T-cell (primary cell): ENCODE results near the gene UNC50. TPM values are rescaled to one million over a fixed set of nuclear protein-coding genes. Genes with fewer than 3 reads are reported as not detected.
"Not testable (repeated sequence)": the region's sequence is repeated elsewhere in the genome, so short reads cannot be mapped to it uniquely, and the experiment has no call there.

Source experiments
- ATAC-seq, 4 experiments: fragments of 200-7000 bp in 3 of 4; fragments of 150-1000 bp in 1 of 4; cut with Tn5 transposase; replicated peaks in 1 of 4; 1 replicate in 3 of 4; 2 replicates in 1 of 4; pipeline ENCODE4 v1.10.0; 2021; ENCODE audit warnings: moderate library complexity in 3 of 4, mild to moderate bottlenecking in 2 of 4, moderate number of reproducible peaks in 1 of 4
- CTCF ChIA-PET, 2 donors: fragments of 300-600 bp; sonication (Branson Sonifier 250); formaldehyde crosslinking; loops; one replicate each; lab custom pipeline; 2022; ENCODE audit warnings: antibody characterized with exemption in 2 of 2; lab: Charles Lee
- POLR2A ChIA-PET, 2 donors: fragments of 300-600 bp; sonication (Branson Sonifier 250); formaldehyde crosslinking; loops; one replicate each; lab custom pipeline; 2022; ENCODE audit warnings: antibody characterized with exemption in 2 of 2; lab: Charles Lee
- DNase-seq, 35 experiments: peaks; one replicate each; pipeline versions ENCODE4 v3.0.0 to v3.0.0-alpha.2; 2013 to 2023
- H3K27ac ChIP-seq: one replicate; pipeline ENCODE4 v1.5.1; 2013; ENCODE audit warnings: low read length
- H3K27me3 ChIP-seq, 2 experiments: replicated peaks in 1 of 2; 1 replicate in 1 of 2; 2 replicates in 1 of 2; pipeline versions ENCODE4 v1.6.1 to v1.7.0; 2013; ENCODE audit warnings: low read length in 1 of 2, mixed read lengths in 1 of 2; ENCODE audit not compliant: control insufficient read depth in 2 of 2, insufficient read depth in 2 of 2; ENCODE audit errors: extremely low read depth in 1 of 2
- H3K36me3 ChIP-seq, 2 donors: 1 replicate in 1 of 2; 2 replicates in 1 of 2; pipeline versions ENCODE4 v1.6.1 to v1.7.0; 2013; ENCODE audit warnings: low read length in 1 of 2; ENCODE audit not compliant: control insufficient read depth in 2 of 2, insufficient read depth in 1 of 2; ENCODE audit errors: extremely low read depth in 1 of 2
- H3K4me1 ChIP-seq, 2 experiments: 1 replicate in 1 of 2; 2 replicates in 1 of 2; pipeline versions ENCODE4 v1.6.1 to v1.7.0; 2013; ENCODE audit warnings: low read length in 2 of 2, mixed read lengths in 1 of 2; ENCODE audit not compliant: insufficient read depth in 2 of 2, control insufficient read depth in 1 of 2; ENCODE audit errors: extremely low read depth in 1 of 2
- H3K4me3 ChIP-seq, 2 donors: 1 replicate in 1 of 2; 2 replicates in 1 of 2; pipeline versions ENCODE4 v1.5.1 to v1.7.0; 2013; ENCODE audit warnings: mild to moderate bottlenecking in 2 of 2, low read length in 1 of 2, moderate library complexity in 1 of 2; ENCODE audit not compliant: control insufficient read depth in 1 of 2; ENCODE audit errors: extremely low read depth in 1 of 2
- H3K9me3 ChIP-seq: 2 replicates; pipeline ENCODE4 v1.7.0; 2013
- H3K27ac Mint-ChIP-seq, 2 donors: one replicate each; pipeline ENCODE4 v1.8.0; 2020 to 2021; ENCODE audit warnings: mild to moderate bottlenecking in 2 of 2, mixed read lengths in 2 of 2
- H3K27me3 Mint-ChIP-seq, 2 donors: one replicate each; pipeline ENCODE4 v1.8.0; 2021 to 2022; ENCODE audit warnings: mixed read lengths in 2 of 2
- H3K36me3 Mint-ChIP-seq: one replicate; pipeline ENCODE4 v1.8.0; 2021; ENCODE audit warnings: mixed read lengths
- H3K4me1 Mint-ChIP-seq, 3 donors: one replicate each; pipeline ENCODE4 v1.8.0; 2020 to 2022; ENCODE audit warnings: mixed read lengths in 3 of 3, mild to moderate bottlenecking in 1 of 3
- H3K4me3 Mint-ChIP-seq, 3 donors: one replicate each; pipeline ENCODE4 v1.8.0; 2020 to 2022; ENCODE audit warnings: mild to moderate bottlenecking in 3 of 3, mixed read lengths in 3 of 3, moderate library complexity in 3 of 3
- H3K9me3 Mint-ChIP-seq, 3 donors: one replicate each; pipeline ENCODE4 v1.8.0; 2020 to 2022; ENCODE audit warnings: mixed read lengths in 3 of 3
- WGBS: methylation state at CpG from one replicate; pipeline ENCODE4 v1.1.5; 2013; ENCODE audit warnings: missing lambda C conversion rate; ENCODE audit not compliant: insufficient coverage; 5-methylcytosine and 5-hydroxymethylcytosine counted together
- total RNA-seq, 35 experiments: library from RNA in 6 of 35; stranded (reverse) in 6 of 35; fragments of 120-200 nt in 1 of 35; gene quantifications; one replicate each; pipeline versions ENCODE4 v1.2.1 to v1.2.4 and lab custom pipeline; 2013 to 2026

The UNC50 gene
- total RNA-seq, 5 donors from 2014 or later (not counting 1 experiment from before 2014, with no cell fraction given): 19.5 to 37.9 (median 29.5) TPM

DNA sequence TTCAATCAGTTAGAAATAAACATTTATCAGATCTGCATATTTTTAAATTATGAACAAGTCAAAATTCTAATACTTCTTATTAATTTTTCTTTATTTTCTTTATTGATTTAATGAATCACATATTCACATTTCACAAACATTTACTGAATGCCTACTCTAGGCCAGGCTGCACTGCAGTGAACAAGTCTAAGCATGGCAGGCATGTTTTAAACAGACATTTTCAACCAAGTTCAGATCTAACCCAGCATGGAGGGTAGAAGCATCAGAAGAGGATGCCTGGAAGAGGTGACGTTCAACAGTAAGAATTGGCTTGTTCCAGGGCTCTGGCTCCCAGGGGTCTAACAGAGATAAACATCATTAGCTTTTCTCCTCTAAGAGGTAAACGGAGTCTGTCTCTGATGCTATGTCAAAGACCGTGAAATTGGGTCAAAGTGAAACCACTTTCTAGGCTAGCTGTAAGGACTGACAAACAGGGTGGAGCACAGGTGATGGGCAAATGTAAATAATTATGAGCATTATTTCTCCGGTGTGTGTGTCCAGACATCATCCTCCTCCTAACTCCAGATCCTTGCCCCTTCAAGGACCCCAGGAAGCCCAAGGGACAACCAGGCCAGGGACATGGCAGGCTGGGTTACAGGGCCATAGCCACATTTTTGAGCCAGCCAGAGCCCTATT is 50.6 kb downstream of the UNC50 start:
- H3K4me3 Mint-ChIP-seq: peak overlapping the region; percentile 78 to 92 (median 79)
- Histone ChIP-seq H3K27ac (peak overlapping the region; percentile 92), H3K36me3 (peaks cover 0 to 17% of the 10 kb centered on the region in 2 donors), H3K4me1 (peaks cover 29 to 82% of the 10 kb centered on the region in 2 experiments), H3K27me3 (no peaks in the 10 kb centered on the region), H3K9me3 (no peaks in the 10 kb centered on the region), H3K4me3 (peak overlapping the region; percentile 42 to 59)
- no CpG with 5 or more reads among the region's 4 CpGs for whole genome bisulfite sequencing
- DNase-seq: peak in 6 of 35 experiments; percentile 6 to 67 (median 21)
- CTCF ChIA-PET: interaction anchor here in 1 of 2 donors (1.0 to 2.5 kb wide), 2 partner anchors 10 to 26 kb away, joined by 3 to 12 read pairs; no protein-coding TSS in a partner anchor
- H3K9me3 Mint-ChIP-seq: no peaks in the 10 kb centered on the region
- POLR2A ChIA-PET: interaction anchor here (0.5 to 0.6 kb wide), 2 partner anchors 36 to 64 kb away, joined by 3 to 6 read pairs; no protein-coding TSS in a partner anchor
- peaks cover 66% of the 10 kb centered on the region for H3K36me3 Mint-ChIP-seq
- peak in 2 of 4 experiments; percentile 15 to 26 for ATAC-seq
- no peaks in the 10 kb centered on the region for H3K27me3 Mint-ChIP-seq
- H3K27ac Mint-ChIP-seq: peak overlapping the region; percentile 97 to 98
- peaks cover 83 to 88% (median 86%) of the 10 kb centered on the region in 3 donors for H3K4me1 Mint-ChIP-seq

DNA sequence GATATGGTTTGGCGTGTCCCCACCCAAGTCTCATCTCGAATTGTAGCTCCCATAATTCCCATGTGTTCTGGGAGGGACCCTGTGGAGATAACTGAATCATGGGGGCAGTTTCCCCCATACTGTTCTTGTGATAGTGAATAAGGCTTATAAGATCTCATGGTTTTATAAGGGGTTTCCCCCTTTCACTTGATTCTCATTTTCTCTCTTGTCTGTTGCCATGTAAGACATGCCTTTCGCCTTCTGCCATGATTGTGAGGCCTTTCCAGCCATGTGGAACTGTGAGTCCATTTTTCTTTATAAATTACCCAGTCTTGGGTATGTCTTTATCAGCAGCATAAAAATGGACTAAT is 51.1 kb downstream of the UNC50 start:
- ChIA-PET POLR2A (interaction anchor here in 1 of 2 donors (0.6 kb wide), 1 partner anchor 63 kb away, joined by 3 read pairs; no protein-coding TSS in a partner anchor), CTCF (interaction anchor here in 1 of 2 donors (1.0 to 2.5 kb wide), 2 partner anchors 10 to 26 kb away, joined by 3 to 12 read pairs; no protein-coding TSS in a partner anchor)
- no CpG with 5 or more reads among the region's 3 CpGs for WGBS
- H3K9me3 Mint-ChIP-seq, H3K27me3 Mint-ChIP-seq, ATAC-seq, H3K27me3 ChIP-seq, H3K9me3 ChIP-seq: not testable (repeated sequence)
- Mint-ChIP-seq H3K36me3 (peaks cover 61% of the 10 kb centered on the region), H3K4me3 (peak overlapping the region; percentile 78 to 92 (median 79)), H3K4me1 (peaks cover 82 to 86% (median 84%) of the 10 kb centered on the region in 3 donors), H3K27ac (peak overlapping the region; percentile 97 to 98)
- peak in 1 of 35 experiments; percentile 50 for DNase-seq
- Histone ChIP-seq H3K27ac (peak overlapping the region; percentile 92), H3K36me3 (peaks cover 0 to 17% of the 10 kb centered on the region in 2 donors), H3K4me1 (peaks cover 29 to 81% of the 10 kb centered on the region in 2 experiments), H3K4me3 (peak overlapping the region; percentile 42 to 59)

DNA sequence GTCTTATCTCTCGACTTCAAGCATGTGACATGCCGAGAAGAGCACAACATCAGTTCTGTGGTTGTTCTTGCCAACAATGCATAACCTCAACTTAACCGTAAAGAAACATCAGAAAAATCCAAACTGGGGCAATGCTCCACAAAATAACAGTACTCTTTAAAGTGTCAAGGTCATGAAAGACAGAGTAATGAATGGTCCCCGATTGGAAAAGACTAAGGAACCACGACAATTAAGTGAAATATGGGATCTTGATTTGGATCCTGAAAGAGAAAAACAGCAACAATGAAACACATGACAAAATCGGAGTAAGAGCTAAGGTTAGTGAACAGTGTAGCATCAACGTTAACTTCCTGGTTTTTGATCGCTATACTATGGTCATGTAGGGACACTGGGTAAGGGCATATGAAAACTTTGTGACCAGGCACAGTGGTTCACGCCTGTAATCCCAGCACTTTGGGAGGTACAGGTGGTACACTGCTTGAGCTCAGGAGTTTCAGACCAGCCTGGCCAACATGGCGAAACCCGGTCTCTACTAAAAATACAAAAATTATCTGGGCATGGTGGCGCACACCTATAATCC is 55.2 kb downstream of the UNC50 start:
- Mint-ChIP-seq H3K36me3 (peaks cover 65% of the 10 kb centered on the region), H3K27ac (peak overlapping the region; percentile 97 to 98), H3K4me1 (peaks cover 78 to 85% (median 83%) of the 10 kb centered on the region in 3 donors), H3K4me3 (peak overlapping the region; percentile 78 to 92 (median 80)), H3K27me3 (no peaks in the 10 kb centered on the region), H3K9me3 (peaks cover 8 to 15% (median 11%) of the 10 kb centered on the region in 3 donors)
- 3% methylated on average over 6 of the region's 12 CpGs for WGBS
- Histone ChIP-seq H3K4me3 (peak overlapping the region; percentile 34 to 49), H3K27ac (peak overlapping the region; percentile 92), H3K9me3 (no peaks in the 10 kb centered on the region), H3K4me1 (peaks cover 46 to 52% of the 10 kb centered on the region in 2 experiments), H3K27me3 (no peaks in the 10 kb centered on the region), H3K36me3 (peaks cover 5 to 26% of the 10 kb centered on the region in 2 donors)
- peak; percentile 67 to 71 (median 70) for ATAC-seq
- ChIA-PET POLR2A (interaction anchor here (0.6 to 1.2 kb wide), 5 partner anchors 8 to 67 kb away, joined by 3 to 8 read pairs (median 4); no protein-coding TSS in a partner anchor), CTCF (interaction anchor here in 1 of 2 donors (0.6 to 1.5 kb wide), 5 partner anchors 11 to 175 kb away, joined by 4 to 12 read pairs (median 6); no protein-coding TSS in a partner anchor)
- peak in 21 of 35 experiments; percentile 15 to 76 (median 30) for DNase-seq

DNA sequence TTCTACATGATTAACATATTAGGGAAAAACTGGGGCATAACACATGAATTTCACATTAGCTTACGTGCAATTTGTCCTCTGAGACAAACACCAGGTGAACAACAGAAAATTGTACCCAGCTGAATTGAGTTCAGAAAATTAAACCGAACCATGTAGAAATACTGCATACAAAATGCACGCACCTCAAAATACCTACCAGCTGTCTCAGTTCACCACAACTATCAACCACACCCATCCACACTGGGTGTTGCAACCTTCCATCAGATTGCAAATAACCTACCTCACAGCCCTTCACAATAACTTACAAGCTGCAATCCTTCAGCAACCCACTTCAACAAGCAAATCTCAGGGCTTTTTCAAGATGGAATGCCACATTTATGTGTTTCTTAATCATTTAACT is 55.9 kb downstream of the UNC50 start:
- ChIA-PET POLR2A (interaction anchor here in 1 of 2 donors (0.5 to 1.2 kb wide), 5 partner anchors 9 to 728 kb away, joined by 3 to 5 read pairs (median 3); no protein-coding TSS in a partner anchor), CTCF (interaction anchor here in 1 of 2 donors (0.6 to 1.5 kb wide), 5 partner anchors 10 to 174 kb away, joined by 4 to 7 read pairs (median 4); no protein-coding TSS in a partner anchor)
- peaks cover 40 to 45% of the 10 kb centered on the region in 2 experiments for H3K4me1 ChIP-seq
- Mint-ChIP-seq H3K4me1 (peaks cover 78 to 83% (median 83%) of the 10 kb centered on the region in 3 donors), H3K27ac (peak overlapping the region; percentile 97 to 98), H3K4me3 (peak overlapping the region; percentile 71 to 92 (median 78)), H3K36me3 (peaks cover 69% of the 10 kb centered on the region), H3K9me3 (peaks cover 8 to 15% (median 11%) of the 10 kb centered on the region in 3 donors), H3K27me3 (no peaks in the 10 kb centered on the region)
- H3K4me3 ChIP-seq: peak overlapping the region; percentile 15 to 49
- no peaks in the 10 kb centered on the region for H3K9me3 ChIP-seq
- H3K36me3 ChIP-seq: peaks cover 12 to 29% of the 10 kb centered on the region in 2 donors
- ATAC-seq: peak; percentile 77 to 83 (median 80)
- 8% methylated on average over 3 of the region's 3 CpGs for WGBS
- no peaks in the 10 kb centered on the region for H3K27me3 ChIP-seq
- peak overlapping the region; percentile 92 for H3K27ac ChIP-seq
- DNase-seq: peak in 33 of 35 experiments; percentile 26 to 88 (median 60)

DNA sequence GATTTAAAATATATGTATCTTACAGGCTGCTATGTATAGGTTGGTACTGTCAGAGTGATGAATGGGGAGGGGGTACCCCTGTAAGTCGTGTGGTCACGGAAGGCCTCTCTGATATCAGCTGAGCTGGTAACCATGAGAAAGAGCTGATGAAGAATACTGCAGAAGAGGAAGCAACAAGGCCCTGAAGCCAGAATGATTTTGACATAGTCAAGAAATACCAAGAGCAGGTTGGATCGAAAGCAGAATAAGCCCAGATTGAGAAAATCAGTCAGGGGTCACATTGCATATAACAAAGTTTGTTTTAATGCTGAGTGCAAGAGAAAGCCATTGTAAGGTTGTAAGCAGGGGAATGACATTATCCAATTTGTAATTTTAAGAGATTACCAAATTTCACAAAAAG is 57.3 kb downstream of the UNC50 start:
- Mint-ChIP-seq H3K27ac (peak overlapping the region; percentile 97 to 98), H3K4me3 (peak overlapping the region in 2 of 3 donors; percentile 10 to 78), H3K9me3 (peaks cover 11 to 15% (median 13%) of the 10 kb centered on the region in 3 donors), H3K36me3 (peaks cover 69% of the 10 kb centered on the region), H3K4me1 (peaks cover 77 to 81% (median 78%) of the 10 kb centered on the region in 3 donors), H3K27me3 (no peaks in the 10 kb centered on the region)
- Histone ChIP-seq H3K36me3 (peaks cover 12 to 34% of the 10 kb centered on the region in 2 donors), H3K4me3 (no peak overlapping the region), H3K4me1 (peaks cover 34 to 39% of the 10 kb centered on the region in 2 experiments), H3K9me3 (no peaks in the 10 kb centered on the region), H3K27me3 (no peaks in the 10 kb centered on the region), H3K27ac (peak overlapping the region; percentile 92)
- POLR2A ChIA-PET: no interaction called here
- ATAC-seq: no peak
- CTCF ChIA-PET: no interaction called here
- 81% methylated on average over 3 of the region's 3 CpGs for WGBS
- no peak for DNase-seq
